HEK293 (cell line): Measurements from ENCODE around the gene BTBD6.

Experiments
- CTCF ChIA-PET: fragments of 350-600 bp; formaldehyde crosslinking; extraction: SDS; loops from one replicate; lab custom pipeline; 2021; ENCODE audit warnings: antibody characterized with exemption; lab: Yijun Ruan, JAX
- POLR2A ChIA-PET: fragments of 300-600 bp; formaldehyde crosslinking; extraction: SDS; loops from one replicate; lab custom pipeline; 2020; ENCODE audit warnings: antibody characterized with exemption, inconsistent platforms; lab: Yijun Ruan, JAX
- H3K27ac ChIP-seq: fragments of 200-500 bp; sonication (Bioruptor generic); 2 replicates; pipeline ENCODE4 v1.5.1; 2014; ENCODE audit warnings: low read depth, low read length, control low read depth, inconsistent platforms; ENCODE audit errors: extremely low read depth
- H3K36me3 ChIP-seq, 2 experiments: fragments of 200-500 bp in 1 of 2; sonication (Bioruptor generic) in 1 of 2; 1 replicate in 1 of 2; 2 replicates in 1 of 2; pipeline ENCODE4 v1.5.1; 2014 to 2017; ENCODE audit warnings: inconsistent platforms in 2 of 2, low read length in 2 of 2; ENCODE audit not compliant: control insufficient read depth in 2 of 2, insufficient read depth in 1 of 2
- H3K4me1 ChIP-seq: fragments of 200-500 bp; sonication (Bioruptor generic); 2 replicates; pipeline ENCODE4 v1.5.1; 2014; ENCODE audit warnings: mild to moderate bottlenecking, low read length, inconsistent platforms; ENCODE audit not compliant: control insufficient read depth, insufficient read depth
- H3K4me3 ChIP-seq: 2 replicates; pipeline ENCODE4 v1.5.1; 2011; ENCODE audit warnings: low read depth, mild to moderate bottlenecking, control low read depth, low read length, moderate library complexity
- H3K9me3 ChIP-seq: fragments of 200-500 bp; sonication (Bioruptor generic); 2 replicates; pipeline ENCODE4 v1.5.1; 2014; ENCODE audit warnings: low read depth, low read length, inconsistent platforms; ENCODE audit not compliant: control insufficient read depth, insufficient read depth
- GLI4 ChIP-seq: fragments of 450-650 bp; formaldehyde crosslinking; IDR thresholded peaks from 2 replicates; pipeline ENCODE4 v1.5.1; 2016; ENCODE audit warnings: missing biosample characterization, missing genetic modification characterization
- ZFHX2 ChIP-seq: fragments of 450-650 bp; formaldehyde crosslinking; conservative IDR thresholded peaks from 2 replicates; pipeline ENCODE4 v1.5.1; 2016; ENCODE audit warnings: missing biosample characterization, missing genetic modification characterization
- ZFP69B ChIP-seq: fragments of 450-650 bp; formaldehyde crosslinking; IDR thresholded peaks from 2 replicates; pipeline ENCODE4 v1.5.1; 2016; ENCODE audit warnings: missing biosample characterization, missing genetic modification characterization
- ZNF560 ChIP-seq: fragments of 450-650 bp; formaldehyde crosslinking; IDR thresholded peaks from 2 replicates; pipeline ENCODE4 v1.5.1; 2017; ENCODE audit warnings: missing biosample characterization, missing genetic modification characterization, borderline replicate concordance
- ZNF626 ChIP-seq: fragments of 450-650 bp; sonication (Bioruptor Pico); formaldehyde crosslinking; IDR thresholded peaks from 2 replicates; pipeline ENCODE4 v1.5.1; 2018; ENCODE audit warnings: missing biosample characterization, missing genetic modification characterization, inconsistent platforms
- TF ChIP-seq, protein P1 (sequence below): fragments of 450-650 bp; formaldehyde crosslinking; IDR thresholded peaks from 2 replicates; pipeline ENCODE4 v1.5.1; 2016; ENCODE audit warnings: missing biosample characterization, missing genetic modification characterization, borderline replicate concordance
- TF ChIP-seq, protein P2 (sequence below): fragments of 450-650 bp; formaldehyde crosslinking; IDR thresholded peaks from 2 replicates; pipeline ENCODE4 v1.5.1; 2016; ENCODE audit warnings: missing biosample characterization, missing genetic modification characterization
- TF ChIP-seq, protein P3 (sequence below): fragments of 450-650 bp; formaldehyde crosslinking; optimal IDR thresholded peaks from 2 replicates; pipeline ENCODE3; 2016; ENCODE audit warnings: missing biosample characterization, mild to moderate bottlenecking, missing genetic modification characterization
- TF ChIP-seq, protein P4 (sequence below): fragments of 450-650 bp; formaldehyde crosslinking; IDR thresholded peaks from 2 replicates; pipeline ENCODE4 v1.5.1; 2016; ENCODE audit warnings: missing biosample characterization, missing genetic modification characterization
- TF ChIP-seq, protein P5 (sequence below): fragments of 450-650 bp; formaldehyde crosslinking; IDR thresholded peaks from 2 replicates; pipeline ENCODE4 v1.5.1; 2017; ENCODE audit warnings: missing biosample characterization, mild to moderate bottlenecking, missing genetic modification characterization, moderate library complexity

The BTBD6 gene

DNA sequence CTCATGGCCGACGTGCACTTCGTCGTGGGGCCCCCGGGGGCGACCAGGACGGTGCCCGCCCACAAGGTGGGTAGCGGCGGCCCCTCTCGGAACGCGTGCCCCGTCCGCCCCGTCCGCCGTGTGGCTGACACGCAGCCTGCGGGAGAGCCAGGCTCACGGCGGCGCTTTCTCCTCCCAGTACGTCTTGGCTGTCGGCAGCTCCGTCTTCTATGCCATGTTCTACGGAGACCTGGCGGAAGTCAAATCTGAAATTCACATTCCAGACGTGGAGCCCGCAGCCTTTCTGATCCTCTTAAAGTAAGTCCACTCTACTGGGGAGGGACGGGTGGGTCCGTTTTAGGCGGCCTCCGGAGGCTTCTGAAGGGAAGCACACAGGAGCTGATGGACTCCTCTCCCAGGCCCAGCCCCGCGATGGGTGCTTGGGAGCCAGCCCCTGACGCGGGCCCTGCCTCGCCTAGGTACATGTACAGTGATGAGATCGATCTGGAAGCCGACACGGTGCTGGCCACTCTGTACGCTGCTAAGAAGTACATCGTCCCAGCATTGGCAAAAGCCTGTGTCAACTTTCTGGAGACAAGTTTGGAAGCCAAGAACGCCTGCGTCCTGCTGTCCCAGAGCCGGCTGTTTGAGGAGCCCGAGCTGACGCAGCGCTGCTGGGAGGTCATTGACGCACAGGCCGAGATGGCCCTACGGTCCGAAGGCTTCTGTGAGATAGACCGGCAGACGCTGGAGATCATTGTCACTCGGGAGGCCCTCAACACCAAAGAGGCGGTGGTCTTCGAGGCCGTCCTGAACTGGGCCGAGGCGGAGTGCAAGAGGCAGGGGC is 1.1 kb downstream of the BTBD6 start (continued):
- no peak for TF ChIP-seq GLI4
- TF ChIP-seq, protein P1, sequence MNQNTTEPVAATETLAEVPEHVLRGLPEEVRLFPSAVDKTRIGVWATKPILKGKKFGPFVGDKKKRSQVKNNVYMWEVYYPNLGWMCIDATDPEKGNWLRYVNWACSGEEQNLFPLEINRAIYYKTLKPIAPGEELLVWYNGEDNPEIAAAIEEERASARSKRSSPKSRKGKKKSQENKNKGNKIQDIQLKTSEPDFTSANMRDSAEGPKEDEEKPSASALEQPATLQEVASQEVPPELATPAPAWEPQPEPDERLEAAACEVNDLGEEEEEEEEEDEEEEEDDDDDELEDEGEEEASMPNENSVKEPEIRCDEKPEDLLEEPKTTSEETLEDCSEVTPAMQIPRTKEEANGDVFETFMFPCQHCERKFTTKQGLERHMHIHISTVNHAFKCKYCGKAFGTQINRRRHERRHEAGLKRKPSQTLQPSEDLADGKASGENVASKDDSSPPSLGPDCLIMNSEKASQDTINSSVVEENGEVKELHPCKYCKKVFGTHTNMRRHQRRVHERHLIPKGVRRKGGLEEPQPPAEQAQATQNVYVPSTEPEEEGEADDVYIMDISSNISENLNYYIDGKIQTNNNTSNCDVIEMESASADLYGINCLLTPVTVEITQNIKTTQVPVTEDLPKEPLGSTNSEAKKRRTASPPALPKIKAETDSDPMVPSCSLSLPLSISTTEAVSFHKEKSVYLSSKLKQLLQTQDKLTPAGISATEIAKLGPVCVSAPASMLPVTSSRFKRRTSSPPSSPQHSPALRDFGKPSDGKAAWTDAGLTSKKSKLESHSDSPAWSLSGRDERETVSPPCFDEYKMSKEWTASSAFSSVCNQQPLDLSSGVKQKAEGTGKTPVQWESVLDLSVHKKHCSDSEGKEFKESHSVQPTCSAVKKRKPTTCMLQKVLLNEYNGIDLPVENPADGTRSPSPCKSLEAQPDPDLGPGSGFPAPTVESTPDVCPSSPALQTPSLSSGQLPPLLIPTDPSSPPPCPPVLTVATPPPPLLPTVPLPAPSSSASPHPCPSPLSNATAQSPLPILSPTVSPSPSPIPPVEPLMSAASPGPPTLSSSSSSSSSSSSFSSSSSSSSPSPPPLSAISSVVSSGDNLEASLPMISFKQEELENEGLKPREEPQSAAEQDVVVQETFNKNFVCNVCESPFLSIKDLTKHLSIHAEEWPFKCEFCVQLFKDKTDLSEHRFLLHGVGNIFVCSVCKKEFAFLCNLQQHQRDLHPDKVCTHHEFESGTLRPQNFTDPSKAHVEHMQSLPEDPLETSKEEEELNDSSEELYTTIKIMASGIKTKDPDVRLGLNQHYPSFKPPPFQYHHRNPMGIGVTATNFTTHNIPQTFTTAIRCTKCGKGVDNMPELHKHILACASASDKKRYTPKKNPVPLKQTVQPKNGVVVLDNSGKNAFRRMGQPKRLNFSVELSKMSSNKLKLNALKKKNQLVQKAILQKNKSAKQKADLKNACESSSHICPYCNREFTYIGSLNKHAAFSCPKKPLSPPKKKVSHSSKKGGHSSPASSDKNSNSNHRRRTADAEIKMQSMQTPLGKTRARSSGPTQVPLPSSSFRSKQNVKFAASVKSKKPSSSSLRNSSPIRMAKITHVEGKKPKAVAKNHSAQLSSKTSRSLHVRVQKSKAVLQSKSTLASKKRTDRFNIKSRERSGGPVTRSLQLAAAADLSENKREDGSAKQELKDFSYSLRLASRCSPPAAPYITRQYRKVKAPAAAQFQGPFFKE (tag by site-specific recombination): no peak
- TF ChIP-seq, protein P2, sequence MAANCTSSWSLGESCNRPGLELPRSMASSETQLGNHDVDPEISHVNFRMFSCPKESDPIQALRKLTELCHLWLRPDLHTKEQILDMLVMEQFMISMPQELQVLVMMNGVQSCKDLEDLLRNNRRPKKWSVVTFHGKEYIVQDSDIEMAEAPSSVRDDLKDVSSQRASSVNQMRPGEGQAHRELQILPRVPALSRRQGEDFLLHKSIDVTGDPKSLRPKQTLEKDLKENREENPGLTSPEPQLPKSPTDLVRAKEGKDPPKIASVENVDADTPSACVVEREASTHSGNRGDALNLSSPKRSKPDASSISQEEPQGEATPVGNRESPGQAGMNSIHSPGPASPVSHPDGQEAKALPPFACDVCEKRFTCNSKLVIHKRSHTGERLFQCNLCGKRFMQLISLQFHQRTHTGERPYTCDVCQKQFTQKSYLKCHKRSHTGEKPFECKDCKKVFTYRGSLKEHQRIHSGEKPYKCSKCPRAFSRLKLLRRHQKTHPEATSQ (tag by site-specific recombination): no peak
- TF ChIP-seq, protein P3, sequence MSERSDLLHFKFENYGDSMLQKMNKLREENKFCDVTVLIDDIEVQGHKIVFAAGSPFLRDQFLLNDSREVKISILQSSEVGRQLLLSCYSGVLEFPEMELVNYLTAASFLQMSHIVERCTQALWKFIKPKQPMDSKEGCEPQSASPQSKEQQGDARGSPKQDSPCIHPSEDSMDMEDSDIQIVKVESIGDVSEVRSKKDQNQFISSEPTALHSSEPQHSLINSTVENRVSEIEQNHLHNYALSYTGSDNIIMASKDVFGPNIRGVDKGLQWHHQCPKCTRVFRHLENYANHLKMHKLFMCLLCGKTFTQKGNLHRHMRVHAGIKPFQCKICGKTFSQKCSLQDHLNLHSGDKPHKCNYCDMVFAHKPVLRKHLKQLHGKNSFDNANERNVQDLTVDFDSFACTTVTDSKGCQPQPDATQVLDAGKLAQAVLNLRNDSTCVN (tag by site-specific recombination): peak; percentile 76
- no peak for TF ChIP-seq ZNF626 (tag by site-specific recombination)
- peak; percentile 30; the same call in 1 of the 2 replicates for TF ChIP-seq ZFP69B (tag by site-specific recombination)
- TF ChIP-seq, protein P4, sequence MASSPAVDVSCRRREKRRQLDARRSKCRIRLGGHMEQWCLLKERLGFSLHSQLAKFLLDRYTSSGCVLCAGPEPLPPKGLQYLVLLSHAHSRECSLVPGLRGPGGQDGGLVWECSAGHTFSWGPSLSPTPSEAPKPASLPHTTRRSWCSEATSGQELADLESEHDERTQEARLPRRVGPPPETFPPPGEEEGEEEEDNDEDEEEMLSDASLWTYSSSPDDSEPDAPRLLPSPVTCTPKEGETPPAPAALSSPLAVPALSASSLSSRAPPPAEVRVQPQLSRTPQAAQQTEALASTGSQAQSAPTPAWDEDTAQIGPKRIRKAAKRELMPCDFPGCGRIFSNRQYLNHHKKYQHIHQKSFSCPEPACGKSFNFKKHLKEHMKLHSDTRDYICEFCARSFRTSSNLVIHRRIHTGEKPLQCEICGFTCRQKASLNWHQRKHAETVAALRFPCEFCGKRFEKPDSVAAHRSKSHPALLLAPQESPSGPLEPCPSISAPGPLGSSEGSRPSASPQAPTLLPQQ (tag by site-specific recombination): no peak

DNA sequence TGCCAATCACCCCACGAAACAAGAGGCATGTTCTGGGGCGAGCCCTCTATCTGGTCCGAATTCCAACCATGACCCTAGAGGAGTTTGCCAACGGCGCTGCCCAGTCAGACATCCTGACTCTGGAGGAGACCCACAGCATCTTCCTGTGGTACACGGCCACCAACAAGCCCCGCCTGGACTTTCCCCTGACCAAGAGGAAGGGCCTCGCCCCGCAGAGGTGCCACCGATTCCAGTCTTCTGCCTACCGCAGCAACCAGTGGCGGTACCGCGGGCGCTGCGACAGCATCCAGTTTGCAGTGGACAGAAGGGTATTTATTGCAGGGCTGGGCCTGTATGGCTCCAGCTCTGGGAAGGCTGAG is 1.7 kb downstream of the BTBD6 start:
- CTCF ChIA-PET: interaction anchor here (0.5 kb wide), 1 partner anchor 525 kb away, joined by 3 read pairs; no protein-coding TSS in a partner anchor
- Histone ChIP-seq H3K4me1 (peaks cover 6% of the 10 kb centered on the region), H3K36me3 (peaks cover 4 to 53% of the 10 kb centered on the region in 2 experiments; a peak in 2 of 3 replicates), H3K9me3 (no peaks in the 10 kb centered on the region), H3K4me3 (no peak overlapping the region), H3K27ac (no peak overlapping the region)
- POLR2A ChIA-PET: interaction anchor here (0.5 to 0.9 kb wide), 2 partner anchors 51 to 52 kb away, joined by 3 read pairs; partner anchors contain the start of gene BRF1
- TF ChIP-seq, protein P5, sequence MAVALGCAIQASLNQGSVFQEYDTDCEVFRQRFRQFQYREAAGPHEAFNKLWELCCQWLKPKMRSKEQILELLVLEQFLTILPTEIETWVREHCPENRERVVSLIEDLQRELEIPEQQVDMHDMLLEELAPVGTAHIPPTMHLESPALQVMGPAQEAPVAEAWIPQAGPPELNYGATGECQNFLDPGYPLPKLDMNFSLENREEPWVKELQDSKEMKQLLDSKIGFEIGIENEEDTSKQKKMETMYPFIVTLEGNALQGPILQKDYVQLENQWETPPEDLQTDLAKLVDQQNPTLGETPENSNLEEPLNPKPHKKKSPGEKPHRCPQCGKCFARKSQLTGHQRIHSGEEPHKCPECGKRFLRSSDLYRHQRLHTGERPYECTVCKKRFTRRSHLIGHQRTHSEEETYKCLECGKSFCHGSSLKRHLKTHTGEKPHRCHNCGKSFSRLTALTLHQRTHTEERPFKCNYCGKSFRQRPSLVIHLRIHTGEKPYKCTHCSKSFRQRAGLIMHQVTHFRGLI (tag by site-specific recombination): peak; percentile 35; the same call in 1 of the 2 replicates
- TF ChIP-seq ZNF560 (tag by site-specific recombination) (no peak), ZFHX2 (tag by site-specific recombination) (no peak)
